Activated T-helper 9 cell treated with anti-CD3 and anti-CD28 coated beads, Interleukin-2, amount 50 U/mL, for 16 hours (primary cell): ENCODE data around the gene BPIFA1.

ENCODE experiments used
- DNase-seq: peaks from one replicate; pipeline ENCODE4 v3.0.0-alpha.2; 2020; ENCODE audit warnings: low read depth

BPIFA1 gene

GRCh38 chr20:33277471-33278441 is 42.0 kb downstream of the BPIFA1 start:
- DNase-seq = no peak

- DNase-seq = no peak
These were observed 42.9 kb downstream of the BPIFA1 start for GRCh38 chr20:33278700-33279099.

- no peak for DNase-seq
These were observed 43.6 kb downstream of the BPIFA1 start for GRCh38 chr20:33279261-33279910.

- no peak for DNase-seq
These were observed 44.3 kb downstream of the BPIFA1 start for GRCh38 chr20:33280000-33280680.

- DNase-seq = no peak
These were observed 45.0 kb downstream of the BPIFA1 start for GRCh38 chr20:33280775-33281174.

- DNase-seq = no peak
These were observed 45.9 kb downstream of the BPIFA1 start for GRCh38 chr20:33281550-33282146.

GRCh38 chr20:33282196-33282934 is 46.6 kb downstream of the BPIFA1 start:
- DNase-seq = no peak

- DNase-seq = no peak
These were observed 47.3 kb downstream of the BPIFA1 start, which contains the start of gene BPIFB1 for GRCh38 chr20:33282991-33283555. Gene BPIFB1, plus strand, starts transcription at chr20:33283214. Its CDS starts 2,860 bp downstream, at chr20:33286074.

GRCh38 chr20:33284284-33284683 is 48.5 kb downstream of the BPIFA1 start:
- no peak for DNase-seq

GRCh38 chr20:33284937-33285336 is 49.1 kb downstream of the BPIFA1 start:
- no peak for DNase-seq

GRCh38 chr20:33285861-33286495 is 50.2 kb downstream of the BPIFA1 start:
- no peak for DNase-seq

GRCh38 chr20:33287884-33288283 is 52.1 kb downstream of the BPIFA1 start:
- no peak for DNase-seq

GRCh38 chr20:33290852-33291251 is 55.1 kb downstream of the BPIFA1 start:
- DNase-seq = no peak

GRCh38 chr20:33291416-33291815 is 55.6 kb downstream of the BPIFA1 start:
- no peak for DNase-seq

GRCh38 chr20:33291830-33292355 is 56.1 kb downstream of the BPIFA1 start:
- peak; percentile 53 for DNase-seq
